ENCODE data around the gene ZDHHC1.

GRCh38 chr16:67463059-67463458, 46.8 kb upstream of the ZDHHC1 start:
- TF ChIP-seq CTCF (IDR thresholded peaks at IDR 0.05) (no peak), POLR2A (IDR thresholded peaks at IDR 0.05) (no peak)
